Fibroblast of villous mesenchyme (primary cell): ENCODE measurements around the gene RANBP3. TPM values are rescaled to one million over a fixed set of nuclear protein-coding genes. Genes with fewer than 3 reads are reported as not detected.
"Not testable (repeated sequence)": the region's sequence is repeated elsewhere in the genome, so short reads cannot be mapped to it uniquely, and the experiment has no call there.

Experiments
- DNase-seq: peaks from one replicate; pipeline ENCODE4 v3.0.0-alpha.2; 2010; ENCODE audit warnings: low read depth
- H3K4me3 ChIP-seq: 2 replicates; pipeline ENCODE4 v1.5.1; 2011; ENCODE audit warnings: low read depth, mild to moderate bottlenecking, low read length
- total RNA-seq: library from RNA; depleted of rRNA; stranded (reverse); fragments of >200 nt; gene quantifications from 2 replicates; pipeline ENCODE4 v1.2.3, GENCODE V29; 2012
- TF ChIP-seq, protein P1 (sequence below): IDR thresholded peaks from 2 replicates; pipeline ENCODE4 v1.5.1; 2012; ENCODE audit warnings: low read depth, mild to moderate bottlenecking, low read length; ENCODE audit not compliant: insufficient read depth

Gene RANBP3
- total RNA-seq, 1 donor: 45.8 TPM

DNA sequence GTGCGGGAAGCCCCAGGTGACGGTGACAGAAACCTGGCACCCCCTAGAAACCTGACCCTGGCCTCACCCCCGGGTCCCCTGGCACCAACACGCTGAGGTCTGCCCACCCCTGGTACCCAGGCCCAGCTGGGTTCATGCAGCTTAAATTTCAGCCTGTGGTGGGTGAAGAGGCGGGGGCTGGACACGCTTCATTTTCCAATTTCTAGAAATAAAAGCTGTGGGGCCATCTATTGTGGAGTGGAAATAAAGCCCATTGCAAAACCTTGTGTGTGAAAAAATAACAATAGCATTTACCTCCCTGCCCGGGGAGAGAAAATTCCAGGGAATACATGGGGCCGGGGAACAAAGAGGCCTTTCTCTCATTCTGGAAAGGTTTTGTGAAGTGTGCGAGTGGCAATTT lies 100.1 kb downstream of the RANBP3 start:
- DNase-seq: no peak
- TF ChIP-seq, protein P1, sequence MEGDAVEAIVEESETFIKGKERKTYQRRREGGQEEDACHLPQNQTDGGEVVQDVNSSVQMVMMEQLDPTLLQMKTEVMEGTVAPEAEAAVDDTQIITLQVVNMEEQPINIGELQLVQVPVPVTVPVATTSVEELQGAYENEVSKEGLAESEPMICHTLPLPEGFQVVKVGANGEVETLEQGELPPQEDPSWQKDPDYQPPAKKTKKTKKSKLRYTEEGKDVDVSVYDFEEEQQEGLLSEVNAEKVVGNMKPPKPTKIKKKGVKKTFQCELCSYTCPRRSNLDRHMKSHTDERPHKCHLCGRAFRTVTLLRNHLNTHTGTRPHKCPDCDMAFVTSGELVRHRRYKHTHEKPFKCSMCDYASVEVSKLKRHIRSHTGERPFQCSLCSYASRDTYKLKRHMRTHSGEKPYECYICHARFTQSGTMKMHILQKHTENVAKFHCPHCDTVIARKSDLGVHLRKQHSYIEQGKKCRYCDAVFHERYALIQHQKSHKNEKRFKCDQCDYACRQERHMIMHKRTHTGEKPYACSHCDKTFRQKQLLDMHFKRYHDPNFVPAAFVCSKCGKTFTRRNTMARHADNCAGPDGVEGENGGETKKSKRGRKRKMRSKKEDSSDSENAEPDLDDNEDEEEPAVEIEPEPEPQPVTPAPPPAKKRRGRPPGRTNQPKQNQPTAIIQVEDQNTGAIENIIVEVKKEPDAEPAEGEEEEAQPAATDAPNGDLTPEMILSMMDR: no peak
- H3K4me3 ChIP-seq: no peak overlapping the region

DNA sequence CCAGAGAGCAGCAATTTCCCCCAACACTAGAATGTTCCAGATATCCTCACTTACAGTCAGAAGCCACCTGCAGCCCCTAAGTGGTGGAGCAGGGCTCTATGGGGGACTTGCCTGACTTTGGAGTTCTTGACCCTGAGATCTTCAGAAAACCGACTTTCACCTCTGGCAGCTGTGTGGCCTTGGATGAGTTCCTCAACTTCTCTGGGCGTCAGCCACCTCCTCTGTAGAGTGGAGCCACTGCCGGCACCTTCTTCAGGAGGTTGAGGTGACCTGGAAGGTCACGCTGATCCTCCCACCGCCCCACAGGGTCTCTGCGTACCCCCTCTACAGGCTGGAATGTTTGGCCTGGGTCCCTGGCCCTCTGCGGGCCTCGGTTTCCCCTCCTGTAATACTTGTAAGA lies 100.5 kb downstream of the RANBP3 start:
- TF ChIP-seq, protein P1: no peak
- H3K4me3 ChIP-seq: no peak overlapping the region
- no peak for DNase-seq

GRCh38 chr19:5874496-5874895 lies 103.4 kb downstream of the RANBP3 start:
- DNase-seq: peak; percentile 20
- not testable (repeated sequence) for H3K4me3 ChIP-seq

DNA sequence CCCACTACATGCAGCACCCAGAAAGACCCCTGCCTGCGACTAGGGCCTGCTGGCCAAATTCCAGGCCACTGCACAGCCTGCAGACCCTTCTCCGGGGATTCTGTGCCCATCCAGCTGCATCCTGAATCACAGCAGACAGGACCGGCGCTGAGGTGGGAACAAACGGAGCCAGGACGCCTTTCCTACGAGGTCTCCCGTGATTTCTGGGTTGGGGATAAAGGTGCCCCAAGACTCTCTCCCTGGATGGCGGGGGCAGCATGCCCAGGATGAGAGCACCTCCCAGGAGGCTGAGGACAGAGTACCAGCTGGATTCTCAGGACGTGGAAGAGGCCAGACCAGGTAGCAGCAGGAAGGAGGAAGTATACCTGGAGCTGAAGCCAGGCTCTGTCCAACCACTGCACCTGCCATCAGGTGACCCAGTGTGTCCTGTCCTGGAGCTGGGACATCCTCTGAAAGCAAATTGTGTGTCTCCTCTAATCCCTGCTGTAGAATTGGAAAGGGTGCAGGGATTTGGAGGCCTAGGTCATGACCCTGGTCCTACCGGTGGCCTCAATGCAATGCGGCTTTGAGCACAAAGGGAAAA lies 104.2 kb downstream of the RANBP3 start:
- DNase-seq: no peak
- H3K4me3 ChIP-seq: no peak overlapping the region
- TF ChIP-seq, protein P1: no peak

- no peak overlapping the region for H3K4me3 ChIP-seq
- DNase-seq: peak; percentile 60
- TF ChIP-seq, protein P1: no peak
Observed at GRCh38 chr19:5870986-5871394, 107.0 kb downstream of the RANBP3 start.

DNA sequence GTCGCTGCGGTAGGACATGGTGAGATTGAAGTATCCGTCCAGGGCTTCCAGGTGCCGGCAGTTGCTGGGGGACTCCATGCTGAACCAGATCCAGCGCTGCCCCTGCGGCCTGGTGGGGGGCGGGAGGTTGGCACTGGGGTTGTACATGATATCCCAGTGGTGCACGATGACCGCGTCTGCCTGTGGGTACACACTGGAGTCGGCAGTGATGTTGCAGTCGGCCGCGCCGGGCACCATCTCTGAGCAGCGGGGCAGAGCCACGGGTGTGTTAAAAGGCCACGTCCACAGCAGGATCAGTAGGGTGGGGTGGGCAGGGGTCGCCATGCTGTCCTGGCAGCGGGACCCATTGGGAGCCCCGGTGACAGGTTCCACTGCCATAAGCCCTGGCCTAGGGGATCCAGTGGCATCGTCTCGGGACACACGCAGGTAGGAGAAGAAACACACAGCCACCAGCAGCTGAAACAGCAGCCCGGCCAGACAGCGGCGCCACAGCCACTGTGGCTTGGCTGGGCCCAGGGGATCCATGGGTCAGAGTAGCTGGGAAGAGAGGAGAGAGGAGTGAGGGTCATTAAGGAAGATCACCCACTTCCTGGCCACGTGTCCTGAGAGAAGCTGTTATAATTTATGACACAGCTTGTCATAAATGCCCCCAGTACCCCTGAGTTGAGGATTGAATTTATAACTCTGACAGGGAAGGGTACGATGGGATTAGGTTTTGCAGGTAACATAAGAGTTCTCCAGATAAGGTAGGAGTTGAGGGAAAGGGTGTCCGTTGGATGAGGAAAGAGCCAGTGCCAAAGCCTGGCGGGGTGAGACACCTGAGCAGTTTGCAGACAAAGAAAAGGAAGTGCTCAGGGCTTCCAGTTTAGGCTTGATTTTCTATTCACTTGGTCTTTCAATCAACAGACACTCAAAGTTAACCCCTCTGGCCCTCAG lies 110.5 kb downstream of the RANBP3 start:
- no peak overlapping the region for H3K4me3 ChIP-seq
- TF ChIP-seq, protein P1: no peak
- no peak for DNase-seq

Other genes starting within 250 kb of the RANBP3 start
- under 0.01 and 0.32 TPM in 2 replicates for gene PRR22, start 193.4 kb downstream of the RANBP3 start, total RNA-seq
- gene DUS3L, start 187.0 kb downstream of the RANBP3 start, total RNA-seq: 15.8 and 19.9 TPM in 2 replicates
- gene NRTN, start 173.1 kb downstream of the RANBP3 start, total RNA-seq: 0.32 TPM in 1 of 2 replicates, not detected in the other
- not detected in 2 replicates for gene FUT6, start 138.4 kb downstream of the RANBP3 start, total RNA-seq
- under 0.01 TPM in 1 of 2 replicates, not detected in the other for gene FUT3, start 126.7 kb downstream of the RANBP3 start, total RNA-seq
- gene FUT5, start 107.6 kb downstream of the RANBP3 start, total RNA-seq: not detected in 2 replicates
- gene NDUFA11, start 74.3 kb downstream of the RANBP3 start, total RNA-seq: 257 and 321 TPM in 2 replicates
- gene VMAC, start 73.3 kb downstream of the RANBP3 start, total RNA-seq: 5.2 and 6.8 TPM in 2 replicates
- gene CAPS, start 63.9 kb downstream of the RANBP3 start, total RNA-seq: 1.7 and 3.9 TPM in 2 replicates
- gene RFX2, start 132.4 kb upstream of the RANBP3 start, total RNA-seq: 4.5 and 6.5 TPM in 2 replicates
- gene ACSBG2, start 157.5 kb upstream of the RANBP3 start, total RNA-seq: not detected in 2 replicates